HuH-7 (cell line): ENCODE data around the gene ZNF512B.
"Not testable (repeated sequence)": the region's sequence is repeated elsewhere in the genome, so short reads cannot be mapped to it uniquely, and the experiment has no call there.

Experiments used
- DNase-seq: peaks from one replicate; pipeline ENCODE4 v3.0.0; 2011; ENCODE audit warnings: low spot score

Gene ZNF512B

DNA sequence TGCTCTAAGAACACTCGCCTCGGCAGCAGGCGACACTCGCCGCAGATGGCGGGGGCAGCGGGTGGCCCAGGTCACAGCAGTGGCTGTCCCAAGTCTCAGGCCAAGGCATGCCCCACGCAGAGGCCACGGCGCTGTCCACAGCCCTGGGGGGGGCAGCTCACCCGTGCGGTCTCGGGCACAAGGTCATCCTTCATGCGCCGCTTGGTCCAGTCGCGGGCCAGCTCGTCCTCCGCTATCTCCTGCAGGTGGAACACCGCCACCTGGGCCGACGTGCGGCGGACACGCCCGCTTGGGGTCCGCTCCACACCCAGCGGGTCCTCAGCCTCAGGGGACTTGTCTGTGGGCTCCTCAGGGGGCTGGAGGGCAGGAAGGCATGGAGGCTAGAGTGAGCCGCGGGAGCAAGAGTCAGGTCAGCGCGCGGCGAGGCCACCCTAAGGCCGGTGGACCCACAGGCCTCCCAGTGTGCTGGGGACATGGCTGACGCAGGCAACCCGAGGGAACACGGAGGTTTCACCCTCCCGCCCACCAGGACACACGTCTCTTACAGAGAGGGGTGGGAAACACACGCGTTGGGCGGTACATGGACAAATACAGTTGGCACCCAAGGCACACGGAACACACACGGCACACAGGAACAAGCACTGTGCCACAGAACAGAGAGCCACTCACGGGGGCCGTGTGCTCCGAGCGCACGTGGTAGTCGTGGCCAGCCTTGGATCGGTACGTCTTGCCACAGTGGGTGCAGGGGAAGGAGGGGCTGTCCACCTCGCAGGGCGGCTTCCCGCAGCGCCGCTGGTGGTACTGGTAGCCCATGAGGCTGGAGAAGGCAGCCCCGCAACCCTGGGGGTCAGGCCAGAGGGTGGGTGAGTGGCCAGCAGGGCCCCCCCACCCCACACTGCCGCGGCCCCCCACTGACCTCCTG is 7.0 kb downstream of the ZNF512B start:
- DNase-seq, result no peak

DNA sequence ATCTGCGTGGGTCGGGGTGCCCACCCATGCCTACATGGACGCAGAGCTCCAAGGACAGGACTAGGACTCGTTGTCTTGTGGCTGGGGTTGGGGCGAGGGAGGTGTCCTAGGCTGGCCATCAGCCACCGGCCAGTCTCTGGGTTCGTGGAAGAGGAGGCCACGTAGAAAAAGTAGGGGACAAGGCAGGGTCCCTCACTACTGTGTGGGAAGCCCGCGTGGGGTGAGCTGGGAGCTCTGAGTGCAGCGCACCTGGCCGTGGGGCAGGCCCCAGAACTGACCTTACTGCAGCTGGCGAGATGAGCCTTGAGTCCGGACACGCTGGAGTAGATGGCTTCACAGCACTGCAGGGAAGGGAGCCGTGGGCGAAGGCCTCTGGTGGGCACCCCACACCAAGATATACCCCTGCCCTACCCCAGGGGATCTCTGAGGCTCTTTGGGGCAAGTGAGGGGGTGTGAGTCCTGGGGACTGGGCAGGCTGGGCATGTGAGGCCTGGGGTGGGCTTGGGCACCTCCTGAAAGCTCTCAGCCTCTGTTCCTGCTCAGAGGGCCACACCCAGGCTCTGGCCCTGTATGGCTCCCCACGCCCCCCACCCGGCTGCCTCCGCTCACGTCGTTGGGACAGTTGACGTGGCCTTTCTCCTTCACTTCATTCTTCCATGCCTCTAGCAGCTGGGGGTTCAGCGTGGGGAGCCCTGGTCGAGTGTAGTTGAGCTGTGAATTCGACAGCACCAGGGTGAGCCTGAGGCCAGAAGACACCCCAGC is 7.9 kb downstream of the ZNF512B start:
- no peak for DNase-seq

DNA sequence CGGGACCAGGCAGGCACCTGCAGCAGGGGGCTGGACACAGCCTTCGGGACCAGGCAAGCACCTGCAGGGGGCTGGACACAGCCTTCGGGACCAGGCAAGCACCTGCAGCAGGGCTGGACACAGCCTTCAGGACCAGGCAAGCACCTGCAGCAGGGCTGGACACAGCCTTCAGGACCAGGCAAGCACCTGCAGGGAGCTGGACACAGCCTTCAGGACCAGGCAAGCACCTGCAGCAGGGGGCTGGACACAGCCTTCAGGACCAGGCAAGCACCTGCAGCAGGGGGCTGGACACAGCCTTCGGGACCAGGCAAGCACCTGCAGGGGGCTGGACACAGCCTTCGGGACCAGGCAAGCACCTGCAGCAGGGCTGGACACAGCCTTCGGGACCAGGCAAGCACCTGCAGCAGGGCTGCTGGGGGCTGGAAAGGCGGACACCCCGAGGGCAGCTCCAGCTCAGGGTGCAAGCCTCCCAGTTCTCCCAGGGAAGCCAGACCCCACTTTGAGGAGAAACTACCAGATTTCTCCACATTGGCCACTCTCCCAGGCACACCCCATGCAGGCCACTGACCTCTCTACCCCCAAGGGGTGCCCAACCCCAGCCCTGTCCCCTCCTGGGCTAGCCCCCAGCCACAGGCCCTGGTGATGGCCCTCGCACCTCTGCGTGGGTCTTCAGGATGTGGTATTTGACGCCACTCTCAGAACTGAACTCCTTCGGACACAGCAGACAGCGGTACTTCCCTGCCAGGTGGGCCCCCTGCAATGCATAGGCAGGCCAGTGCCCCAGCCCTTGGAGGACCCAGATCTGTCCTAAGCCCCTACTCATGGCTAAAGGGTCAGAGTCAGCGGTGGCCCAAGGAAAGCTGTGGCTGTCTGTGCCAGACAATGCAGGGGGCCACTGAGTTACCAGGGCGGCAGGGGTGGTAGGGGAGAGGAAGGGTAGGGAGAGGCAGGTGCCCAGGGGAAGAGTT is 8.8 kb downstream of the ZNF512B start:
- DNase-seq, result not testable (repeated sequence)

DNA sequence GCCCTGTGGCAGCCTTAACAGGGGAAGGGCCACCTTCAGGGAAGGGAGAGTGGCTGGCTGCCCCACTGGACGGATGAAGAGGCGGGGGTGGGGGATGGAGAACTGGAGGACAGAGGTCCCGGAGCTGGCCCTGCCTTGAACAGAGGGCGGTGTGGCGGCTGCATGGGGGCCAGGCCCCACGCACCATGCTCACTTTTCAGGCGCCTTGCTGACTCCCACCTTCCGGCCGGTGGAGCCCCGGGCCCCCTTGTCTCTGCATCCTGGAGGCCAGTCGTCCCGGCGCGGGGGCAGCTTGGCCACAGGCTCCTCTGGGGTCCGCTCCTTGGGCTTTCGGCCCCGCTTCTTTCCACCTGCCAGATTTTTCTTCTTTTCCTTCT is 10.0 kb downstream of the ZNF512B start:
- no peak for DNase-seq

DNA sequence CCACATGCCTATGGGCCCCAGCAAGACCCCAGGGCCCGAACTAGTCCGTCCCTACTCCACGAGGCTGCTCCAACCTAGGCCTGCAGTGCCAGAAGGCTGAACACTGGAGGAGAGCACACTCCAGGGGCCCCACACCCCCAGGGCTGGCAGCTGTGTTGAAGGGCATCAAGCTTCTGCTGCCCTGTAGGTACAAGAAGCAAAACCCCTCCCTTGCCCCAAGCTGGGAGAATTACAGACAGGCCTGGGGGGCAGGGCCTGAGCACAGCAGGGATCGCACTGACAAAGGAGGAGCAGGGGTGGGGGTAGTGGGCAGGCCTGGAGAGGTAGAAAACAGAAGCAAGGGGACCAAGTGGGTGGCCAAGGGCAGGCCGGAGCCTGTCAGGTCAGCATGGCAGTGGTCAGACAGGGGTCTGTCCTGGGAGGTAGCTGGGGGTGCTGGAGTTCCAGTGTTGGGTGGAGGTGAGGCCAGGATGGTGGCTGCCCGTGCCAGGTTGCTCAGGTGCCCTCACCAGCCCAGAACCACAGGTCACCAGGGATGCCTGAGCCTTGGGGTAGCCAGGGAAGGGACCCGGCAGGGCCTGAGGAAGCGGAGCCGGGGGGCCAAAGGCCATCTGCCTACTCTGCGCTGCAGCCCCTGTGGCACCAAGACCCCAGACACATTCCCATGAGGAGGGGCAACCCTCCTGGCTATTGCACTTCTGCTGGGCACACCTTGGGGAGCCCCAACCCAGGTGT is 10.6 kb downstream of the ZNF512B start:
- no peak for DNase-seq

DNA sequence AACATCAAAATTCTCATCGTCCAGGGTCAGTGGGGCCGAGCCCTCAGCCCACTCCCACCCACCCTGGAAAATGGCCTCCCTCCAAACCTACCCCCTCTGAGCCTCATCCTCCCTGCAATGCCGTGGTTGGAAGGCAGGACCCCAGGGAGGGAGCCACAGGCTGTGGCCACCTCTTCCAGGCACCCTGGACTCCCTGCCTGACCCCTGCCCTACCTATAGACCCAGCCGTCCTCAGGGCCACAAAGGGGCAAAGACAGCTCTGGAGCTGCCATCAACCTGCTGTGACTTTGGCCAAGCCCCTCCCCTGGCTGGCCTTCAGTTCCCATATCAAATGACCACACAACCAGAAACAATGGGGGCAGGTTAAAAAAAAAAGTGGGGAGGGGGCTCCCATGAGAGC is 11.3 kb downstream of the ZNF512B start:
- no peak for DNase-seq

DNA sequence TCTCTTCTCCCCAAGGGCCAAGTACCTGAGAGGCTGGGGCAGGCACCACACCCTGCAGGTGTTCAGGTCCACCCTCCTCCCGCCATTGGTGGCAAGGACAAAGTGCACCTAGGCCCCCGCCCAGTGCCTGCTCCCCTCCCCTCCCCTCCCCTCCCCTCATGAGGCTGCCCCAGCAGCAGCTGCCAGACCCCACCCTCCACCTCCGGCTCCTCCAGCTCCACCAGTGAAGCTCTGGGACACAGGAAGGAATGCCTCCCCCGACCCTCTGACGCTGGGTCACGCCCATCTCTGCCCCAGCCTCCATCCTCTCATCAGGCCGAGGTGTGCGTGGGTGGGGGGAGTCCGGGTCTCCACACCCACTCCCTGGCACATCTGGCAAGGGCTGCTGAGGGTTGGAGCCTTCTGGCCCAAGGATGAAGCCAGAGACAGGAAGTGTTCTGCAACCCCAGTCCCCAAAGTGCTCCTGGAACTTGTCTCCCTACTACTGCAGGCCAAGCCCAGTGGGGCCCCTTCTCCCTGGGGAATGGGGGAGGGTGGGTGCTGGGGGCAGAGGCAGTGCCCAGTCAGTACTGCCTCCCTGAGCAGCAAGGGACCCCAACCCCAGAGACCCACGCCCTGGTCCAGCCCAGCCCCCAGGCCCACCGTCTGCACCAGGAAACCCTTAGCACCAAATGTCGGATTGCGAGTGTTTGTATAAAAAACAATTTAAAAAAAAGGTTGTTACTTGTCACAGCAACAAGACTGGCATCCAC is 11.9 kb downstream of the ZNF512B start:
- DNase-seq, result no peak

DNA sequence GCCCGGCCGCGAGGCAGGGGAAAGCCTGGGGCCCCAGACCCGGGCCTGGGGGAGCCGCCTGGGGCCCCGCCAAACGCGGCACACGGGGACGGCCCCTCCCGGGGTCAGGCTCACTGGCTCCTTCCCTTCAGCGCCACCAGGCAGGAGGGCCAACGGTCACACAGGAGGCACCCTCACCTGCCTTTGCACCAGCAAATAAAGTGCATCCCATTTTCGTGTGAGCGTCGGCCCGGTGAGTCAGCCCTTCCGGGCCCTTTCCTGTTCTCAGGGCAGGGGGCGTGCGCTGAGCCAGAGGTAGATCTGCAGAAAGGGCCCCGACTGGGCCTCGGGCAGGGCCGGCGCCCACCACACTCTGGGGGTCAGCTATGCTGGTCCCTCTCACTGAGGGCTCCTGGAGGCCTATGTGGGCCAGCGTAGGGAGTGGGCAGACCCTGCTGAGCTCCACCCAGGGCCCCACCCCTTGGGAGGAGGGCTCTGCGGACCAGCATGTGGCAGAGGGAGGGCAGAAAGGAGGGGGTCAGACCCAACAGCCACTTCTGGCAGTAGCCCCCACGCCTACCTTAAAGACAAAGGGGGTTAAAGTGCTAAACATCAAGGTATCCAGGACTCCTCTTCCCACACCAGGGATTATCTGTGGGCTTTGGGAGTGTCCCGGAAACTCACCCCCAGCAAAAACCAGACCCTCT is 12.6 kb downstream of the ZNF512B start:
- peak; percentile 89 for DNase-seq

DNA sequence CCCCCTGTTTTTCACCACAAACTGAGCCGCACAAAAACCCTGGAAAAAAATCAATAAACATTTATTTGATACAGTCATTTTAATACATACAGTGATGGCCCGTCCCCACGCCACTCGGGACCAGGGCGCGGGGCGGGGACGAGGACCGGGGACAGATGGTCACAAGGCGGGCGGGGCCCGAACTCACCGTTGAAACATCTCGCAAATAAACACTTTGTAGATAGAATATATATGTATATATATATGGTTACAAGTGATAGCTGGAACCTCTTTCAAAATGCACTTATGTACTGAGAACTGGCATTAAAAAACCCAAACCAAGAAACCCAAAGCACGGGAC is 13.1 kb downstream of the ZNF512B start:
- no peak for DNase-seq

DNA sequence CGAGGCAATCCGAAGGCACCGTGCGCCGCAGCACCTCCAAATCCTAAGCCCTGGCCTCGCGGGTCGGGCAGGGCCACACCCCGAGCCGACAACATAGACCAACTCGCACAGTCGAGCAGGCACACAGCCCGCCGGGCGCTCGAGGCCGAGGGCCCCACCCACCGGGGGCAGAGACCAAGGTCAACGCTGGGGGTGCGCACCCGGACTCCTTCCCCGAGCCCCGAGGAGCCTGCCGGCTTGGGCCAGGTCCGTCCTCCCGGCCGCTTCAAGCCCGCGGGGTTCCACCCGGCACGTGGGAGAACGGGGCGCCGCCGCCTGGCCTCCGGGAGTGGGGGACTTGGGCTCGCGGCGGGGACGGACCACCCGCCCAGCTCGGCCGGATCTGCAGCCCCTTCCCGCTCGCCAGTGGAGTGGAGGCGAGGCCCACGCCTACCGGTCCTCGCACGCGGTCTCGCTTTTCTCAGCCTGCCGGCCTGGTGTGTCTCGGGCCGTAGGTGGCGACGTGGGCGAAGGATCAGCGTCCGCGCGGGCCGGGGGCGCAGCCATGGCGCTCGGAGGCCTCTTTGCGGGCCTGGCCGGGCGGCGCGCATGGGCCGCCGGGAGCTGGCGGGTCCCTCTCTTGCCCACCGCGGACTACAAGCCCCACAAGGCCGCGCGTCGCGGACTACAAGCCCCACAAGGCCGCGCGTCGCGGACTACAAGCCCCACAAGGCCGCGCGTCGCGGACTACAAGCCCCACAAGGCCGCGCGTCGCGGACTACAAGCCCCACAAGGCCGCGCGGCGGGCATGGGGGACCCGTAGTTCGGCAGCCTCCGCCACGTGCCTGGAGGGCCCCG is 13.7 kb downstream of the ZNF512B start, which contains the start of gene UCKL1:
UCKL1 (minus strand) TSS at position 590 of the 837 bp plus-strand sequence; CDS start at position 546, 44 bp downstream.
- DNase-seq, result peak; percentile 97

DNA sequence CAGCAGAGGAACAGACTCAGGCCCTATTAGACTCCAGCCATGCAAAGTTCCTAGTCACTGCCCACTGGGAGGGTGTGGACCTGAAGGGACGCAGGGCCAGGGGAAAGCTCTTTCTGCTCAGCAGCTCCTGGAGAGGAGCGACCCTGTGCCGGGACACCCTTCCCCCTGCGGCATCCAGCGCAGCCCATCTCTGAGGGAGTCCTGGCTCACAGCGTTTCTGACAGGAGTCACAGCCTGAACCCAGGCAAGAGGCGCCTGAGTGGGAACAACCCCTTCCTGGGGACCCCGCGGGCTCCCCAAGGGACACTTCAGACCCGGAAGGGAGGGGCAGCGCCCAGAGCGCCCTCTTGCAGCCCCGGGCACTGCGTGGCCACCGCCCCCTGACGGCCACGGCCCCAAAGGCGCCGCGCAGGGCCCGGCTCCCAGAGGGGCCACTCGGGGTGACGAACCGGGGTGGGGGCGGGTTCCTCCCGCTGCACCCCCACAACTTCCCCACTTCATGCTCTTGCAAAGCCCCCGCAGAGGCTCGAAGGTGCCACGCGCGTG is 14.4 kb downstream of the ZNF512B start:
- DNase-seq, result peak; percentile 75

DNA sequence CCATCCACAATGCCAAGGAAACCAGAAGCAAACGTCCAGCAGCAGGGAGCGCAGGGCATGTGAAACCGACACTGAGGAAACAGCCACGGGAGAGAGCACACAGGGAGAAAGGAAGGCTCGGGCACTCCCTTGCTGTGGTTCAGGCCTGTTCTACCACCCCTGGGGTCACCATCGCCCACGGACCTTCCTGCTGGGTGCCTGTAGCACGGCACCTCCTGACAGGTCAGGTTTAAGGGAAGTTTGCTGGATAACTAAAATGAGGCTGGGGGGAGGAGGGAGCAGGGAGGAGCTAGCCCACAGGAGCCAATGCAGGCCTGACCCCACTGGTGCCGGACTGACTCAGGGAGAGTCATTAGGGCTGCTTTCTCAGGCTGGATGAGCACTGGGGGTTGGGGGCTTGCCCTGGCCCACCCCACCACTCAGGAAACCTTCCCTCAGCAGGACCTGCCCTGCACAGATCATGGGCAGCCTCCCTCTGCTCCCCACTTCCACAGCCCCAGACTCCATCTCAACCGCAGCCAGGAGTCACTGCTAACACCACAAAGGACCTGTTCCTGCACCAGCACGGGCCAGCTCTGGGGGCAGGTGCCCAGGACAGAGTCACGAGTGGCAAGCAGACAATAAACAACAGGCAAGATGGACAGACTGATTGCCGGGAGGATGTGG is 15.8 kb downstream of the ZNF512B start:
- no peak for DNase-seq

DNA sequence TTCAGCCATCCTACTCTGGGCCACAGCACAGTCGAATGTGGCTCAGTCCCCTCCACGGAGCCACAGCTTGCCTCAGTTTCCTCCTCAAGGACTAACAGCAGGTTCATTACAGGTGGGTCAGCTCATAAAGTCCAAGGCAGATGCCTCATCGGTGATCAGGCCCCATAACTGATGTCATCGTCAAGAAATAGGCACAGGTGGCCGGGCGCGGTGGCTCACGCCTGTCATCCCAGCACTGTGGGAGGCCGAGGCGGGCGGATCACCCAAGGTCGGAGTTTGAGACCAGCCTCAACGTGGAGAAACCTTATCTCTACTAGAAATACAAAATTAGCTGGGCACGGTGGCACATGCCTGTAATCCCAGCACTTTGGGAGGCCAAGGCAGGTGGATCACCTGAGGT is 17.0 kb downstream of the ZNF512B start:
- DNase-seq, result no peak

DNA sequence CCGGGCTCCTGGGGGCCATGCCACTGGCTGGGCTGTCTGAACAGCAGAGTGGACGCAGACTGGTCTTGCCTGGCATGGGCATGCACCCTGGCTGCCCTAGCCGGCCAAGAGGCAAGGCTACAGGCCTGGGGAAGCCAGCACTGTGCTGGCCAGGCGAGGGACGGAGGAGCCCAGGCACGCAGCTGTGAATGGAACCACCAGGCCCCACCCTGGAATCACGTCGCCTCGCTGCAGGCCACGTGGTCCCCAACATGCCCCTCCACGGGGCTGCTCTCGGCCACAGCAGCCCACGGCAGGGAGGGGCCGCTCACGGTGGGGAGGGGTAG is 17.6 kb downstream of the ZNF512B start:
- DNase-seq, result no peak

DNA sequence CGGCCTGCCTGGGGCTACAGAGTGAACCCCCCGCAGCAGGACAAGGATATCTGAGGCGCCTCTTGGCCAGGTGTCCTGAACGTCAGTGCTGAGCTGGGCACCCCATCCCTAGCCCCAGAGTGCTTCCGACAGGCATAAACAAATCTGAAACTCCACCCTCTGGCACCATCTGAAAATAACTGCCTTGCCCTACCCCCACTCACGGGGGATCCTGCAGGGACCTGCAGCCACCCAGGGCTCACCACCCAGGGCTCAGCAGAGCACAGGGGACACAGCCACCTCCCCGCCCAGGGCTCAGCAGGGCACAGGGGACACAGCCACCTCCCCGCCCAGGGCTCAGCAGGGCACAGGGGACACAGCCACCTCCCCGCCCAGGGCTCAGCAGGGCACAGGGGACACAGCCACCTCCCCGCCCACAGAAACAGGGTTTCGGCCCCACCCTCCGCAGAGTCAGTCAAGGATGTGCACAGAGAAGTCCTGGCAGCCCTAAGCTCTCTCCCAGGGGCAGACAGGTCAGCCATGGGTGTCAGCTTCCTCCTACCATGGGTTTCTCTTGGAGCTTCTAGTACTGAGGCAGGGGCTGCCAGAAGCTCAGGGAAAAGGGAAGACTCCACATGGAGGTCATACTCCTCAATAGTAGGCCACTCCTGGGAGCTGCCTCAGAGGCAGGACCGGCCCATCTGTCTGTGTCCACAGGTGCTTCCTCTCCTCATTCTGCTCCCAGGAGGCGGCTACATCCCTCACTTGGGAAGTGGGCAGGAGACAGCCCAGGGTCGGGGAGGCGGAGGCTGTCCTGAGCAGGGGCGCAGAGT is 18.1 kb downstream of the ZNF512B start:
- no peak for DNase-seq

DNA sequence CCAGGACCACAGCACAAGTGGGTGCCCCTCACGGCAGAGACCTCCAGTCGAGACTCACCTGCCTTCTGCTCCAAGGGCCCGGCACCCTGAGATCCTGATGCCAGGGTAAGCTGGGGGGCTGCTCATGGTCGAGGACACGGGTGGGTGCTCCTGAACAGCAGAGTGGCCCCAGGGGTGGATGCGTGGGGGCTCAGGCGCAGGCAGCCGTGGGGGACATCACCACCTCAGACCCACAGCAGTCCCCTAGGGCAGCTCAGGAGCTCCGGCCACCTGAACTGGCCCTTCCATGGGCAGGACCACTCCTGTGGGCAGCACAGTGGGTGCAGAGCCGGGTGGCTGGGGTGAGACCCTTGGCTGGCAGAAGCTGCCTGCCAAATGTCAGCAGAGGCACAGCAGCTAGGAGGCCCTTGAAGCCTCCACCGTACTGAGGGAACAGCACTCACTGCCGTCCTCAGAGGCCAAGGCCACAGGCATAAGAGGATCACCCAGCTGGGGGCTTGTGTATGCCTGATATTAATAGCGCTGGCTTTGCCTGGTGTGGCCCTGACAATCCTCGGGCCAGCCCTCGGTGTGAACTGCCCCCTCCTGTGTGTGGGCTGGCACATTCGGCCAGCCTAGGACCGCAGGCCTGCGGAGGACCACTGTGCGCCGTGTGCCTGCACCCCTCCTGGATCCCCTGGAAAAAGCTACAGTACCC is 18.9 kb downstream of the ZNF512B start:
- no peak for DNase-seq
